PC-9 (cell line): ENCODE results near the gene TRIM7. TPM values are rescaled to one million over a fixed set of nuclear protein-coding genes. Genes with fewer than 3 reads are reported as not detected.

Source experiments
- BruUV-seq: library from RNA; stranded (reverse); fragments of 400-500 nt; replicated peaks from 2 replicates; lab custom pipeline; 2021; lab: Mats Ljungman, UMichigan
- CTCF ChIA-PET: fragments of 300-600 bp; sonication (Branson Sonifier 250); formaldehyde crosslinking; loops from one replicate; lab custom pipeline; 2022; ENCODE audit warnings: antibody characterized with exemption; lab: Charles Lee
- POLR2A ChIA-PET: fragments of 300-600 bp; sonication (Branson Sonifier 250); formaldehyde crosslinking; loops from one replicate; lab custom pipeline; 2022; ENCODE audit warnings: antibody characterized with exemption; ENCODE audit not compliant: unreplicated experiment; lab: Charles Lee
- DNase-seq, 2 experiments: peaks; one replicate each; pipeline versions ENCODE4 v3.0.0 to v3.0.0-alpha.2; 2015 to 2022; ENCODE audit warnings: mixed read lengths in 1 of 2
- H2AFZ ChIP-seq: fragments of 200-600 bp; sonication (generic); 2 replicates; pipeline ENCODE4 v1.8.1; 2017; ENCODE audit warnings: antibody characterized with exemption
- H3F3A ChIP-seq: fragments of 200-600 bp; sonication (generic); 2 replicates; pipeline ENCODE4 v1.8.1; 2017; ENCODE audit warnings: antibody characterized with exemption, mild to moderate bottlenecking, low read depth; ENCODE audit not compliant: insufficient read depth
- H3K27ac ChIP-seq: fragments of 200-600 bp; sonication (generic); 2 replicates; pipeline ENCODE4 v1.6.1; 2016; ENCODE audit warnings: mixed run types
- H3K27me3 ChIP-seq: fragments of 200-600 bp; sonication (generic); 2 replicates; pipeline ENCODE4 v1.6.1; 2016; ENCODE audit warnings: low read depth, mixed run types; ENCODE audit not compliant: insufficient read depth
- H3K36me3 ChIP-seq: fragments of 200-600 bp; sonication (generic); 2 replicates; pipeline ENCODE4 v1.6.1; 2016; ENCODE audit warnings: low read depth, mixed run types
- H3K4me1 ChIP-seq: fragments of 200-600 bp; sonication (generic); replicated peaks from 2 replicates; pipeline ENCODE4 v1.6.1; 2016; ENCODE audit warnings: mixed run types; ENCODE audit not compliant: insufficient read depth
- H3K4me2 ChIP-seq: fragments of 200-600 bp; sonication (generic); 2 replicates; pipeline ENCODE4 v1.6.1; 2017; ENCODE audit warnings: mixed run types
- H3K4me3 ChIP-seq: fragments of 200-600 bp; sonication (generic); 2 replicates; pipeline ENCODE4 v1.6.1; 2016; ENCODE audit warnings: mixed run types
- H3K79me2 ChIP-seq: fragments of 200-600 bp; sonication (generic); 2 replicates; pipeline ENCODE4 v1.6.1; 2017; ENCODE audit warnings: low read depth, mixed run types
- H3K9me2 ChIP-seq: fragments of 200-600 bp; sonication (generic); 2 replicates; pipeline ENCODE4 v1.8.1; 2017; ENCODE audit warnings: mild to moderate bottlenecking; ENCODE audit not compliant: insufficient read depth
- H3K9me3 ChIP-seq: fragments of 200-600 bp; sonication (generic); 2 replicates; pipeline ENCODE4 v1.8.1; 2016; ENCODE audit warnings: low read depth; ENCODE audit not compliant: insufficient read depth
- H4K20me1 ChIP-seq: fragments of 200-600 bp; sonication (generic); 2 replicates; pipeline ENCODE4 v1.8.1; 2017; ENCODE audit not compliant: insufficient read depth
- CTCF ChIP-seq: fragments of 200-600 bp; sonication (generic); conservative IDR thresholded peaks from 2 replicates; pipeline ENCODE4 v1.6.1; 2017; ENCODE audit warnings: mixed run types, antibody characterized with exemption, mild to moderate bottlenecking, moderate library complexity
- EZH2 ChIP-seq: fragments of 200-600 bp; sonication (generic); IDR thresholded peaks from 2 replicates; pipeline ENCODE4 v1.8.0; 2017; ENCODE audit warnings: antibody characterized with exemption, low read depth
- intact Hi-C: fragments of 100-400 bp; cut with micrococcal nuclease; formaldehyde crosslinking; loops from one replicate; pipeline ENCODE4 v1.10.0; 2022; ENCODE audit not compliant: unreplicated experiment
- total RNA-seq: library from RNA; stranded (reverse); gene quantifications from 2 replicates; pipeline ENCODE4 v1.2.3, GENCODE V29; 2021

TRIM7 gene
- total RNA-seq, 1 experiment from 2014 or later: 9.2 TPM

- peaks cover 52% of the 10 kb centered on the region for H3F3A ChIP-seq
- TF ChIP-seq EZH2: no peak
- TF ChIP-seq CTCF: no peak
- peaks cover 19% of the 10 kb centered on the region; the same call in 1 of the 2 replicates for H3K4me1 ChIP-seq
- peaks cover 34% of the 10 kb centered on the region for H3K79me2 ChIP-seq
- peaks cover 5% of the 10 kb centered on the region for H4K20me1 ChIP-seq
- H3K4me2 ChIP-seq: peak overlapping the region; percentile 91
- peak overlapping the region; percentile 68 for H3K4me3 ChIP-seq
- ChIA-PET POLR2A (interaction anchor here (0.6 kb wide), 3 partner anchors 15 to 38 kb away, joined by 3 read pairs; no protein-coding TSS in a partner anchor), CTCF (no interaction called here)
- DNase-seq: peak; percentile 93 to 97
- H2AFZ ChIP-seq: peak overlapping the region; percentile 75
- H3K9me2 ChIP-seq: no peaks in the 10 kb centered on the region
- H3K27ac ChIP-seq: peak overlapping the region; percentile 89
- no TSS peak for BruUV-seq
- no peaks in the 10 kb centered on the region for H3K27me3 ChIP-seq
- intact Hi-C loops: loop anchor here (1.0 to 10.0 kb wide), 4 partner anchors 15 to 417 kb away; partner anchors contain the start of gene MGAT1
- no peaks in the 10 kb centered on the region for H3K9me3 ChIP-seq
- peaks cover 5% of the 10 kb centered on the region; the same call in 1 of the 2 replicates for H3K36me3 ChIP-seq
These were observed 17.0 kb upstream of the TRIM7 start for GRCh38 chr5:181221792-181222629.

- H3F3A ChIP-seq: peaks cover 58% of the 10 kb centered on the region
- no peaks in the 10 kb centered on the region for H3K36me3 ChIP-seq
- peak overlapping the region; percentile 68; the same call in 1 of the 2 replicates for H3K4me3 ChIP-seq
- H3K9me3 ChIP-seq: no peaks in the 10 kb centered on the region
- TF ChIP-seq CTCF (no peak), EZH2 (no peak)
- H3K27ac ChIP-seq: peak overlapping the region; percentile 89
- no peaks in the 10 kb centered on the region for H3K27me3 ChIP-seq
- H3K4me2 ChIP-seq: peak overlapping the region; percentile 91
- H3K9me2 ChIP-seq: no peaks in the 10 kb centered on the region
- peaks cover 5% of the 10 kb centered on the region for H4K20me1 ChIP-seq
- H2AFZ ChIP-seq: no peak overlapping the region
- ChIA-PET POLR2A (no interaction called here), CTCF (interaction anchor here (0.7 kb wide), 1 partner anchor 435 kb away, joined by 7 read pairs; no protein-coding TSS in a partner anchor)
- BruUV-seq: no TSS peak
- intact Hi-C loops: loop anchor here (10.0 kb wide), 1 partner anchor 416 kb away; the partner anchor contains the start of gene MGAT1
- no peak for DNase-seq
- H3K4me1 ChIP-seq: peaks cover 19% of the 10 kb centered on the region; the same call in 1 of the 2 replicates
- peaks cover 26% of the 10 kb centered on the region for H3K79me2 ChIP-seq
These were observed 16.3 kb upstream of the TRIM7 start for GRCh38 chr5:181221105-181221791.

GRCh38 chr5:181220178-181220515 is 15.2 kb upstream of the TRIM7 start:
- Histone ChIP-seq H4K20me1 (peaks cover 5% of the 10 kb centered on the region), H3K4me1 (peaks cover 17% of the 10 kb centered on the region; the same call in 1 of the 2 replicates), H3K36me3 (no peaks in the 10 kb centered on the region), H3K27me3 (no peaks in the 10 kb centered on the region), H3K4me3 (no peak overlapping the region), H3K27ac (no peak overlapping the region), H3K4me2 (no peak overlapping the region), H3K9me3 (no peaks in the 10 kb centered on the region), H2AFZ (no peak overlapping the region), H3F3A (peaks cover 62% of the 10 kb centered on the region), H3K79me2 (peaks cover 15% of the 10 kb centered on the region), H3K9me2 (no peaks in the 10 kb centered on the region)
- ChIA-PET CTCF (no interaction called here), POLR2A (no interaction called here)
- no peak for TF ChIP-seq EZH2
- TF ChIP-seq CTCF: no peak
- intact Hi-C loops: loop anchor here (10.0 kb wide), 1 partner anchor 415 kb away; the partner anchor contains the start of gene MGAT1
- no peak for DNase-seq
- no TSS peak for BruUV-seq
